A549 (cell line): ENCODE measurements around the gene CDC14A.

Experiments
- CBX2 ChIP-seq: fragments of 200-600 bp; sonication (generic); IDR thresholded peaks from 2 replicates; pipeline ENCODE4 v1.6.1; 2016; ENCODE audit warnings: low read depth, mild to moderate bottlenecking, borderline replicate concordance
- CTCF ChIP-seq: fragments of >200 bp; sonication (Bioruptor Twin); formaldehyde crosslinking; IDR thresholded peaks from 3 replicates; pipeline ENCODE4 v1.5.1; 2016
- EP300 ChIP-seq, 2 experiments: fragments of >200 bp; sonication (Bioruptor Twin); formaldehyde crosslinking; IDR thresholded peaks; 2 replicates in 1 of 2; 3 replicates in 1 of 2; pipeline ENCODE4 v1.6.1; 2016 to 2017
- FOSB ChIP-seq: fragments of 250-450 bp; sonication (Bioruptor Pico); IDR thresholded peaks from 2 replicates; pipeline ENCODE4 v1.5.0; 2020; ENCODE audit warnings: mild to moderate bottlenecking, moderate library complexity
- HOXA7 ChIP-seq: fragments of 250-450 bp; sonication (Bioruptor Pico); IDR thresholded peaks from 2 replicates; pipeline ENCODE4 v1.5.0; 2020; ENCODE audit warnings: mild to moderate bottlenecking, moderate library complexity
- JUN ChIP-seq, 2 experiments: fragments of >200 bp; sonication (Bioruptor Twin); formaldehyde crosslinking; IDR thresholded peaks; 2 replicates in 1 of 2; 3 replicates in 1 of 2; pipeline ENCODE4 v1.6.1; 2016 to 2017
- MAX ChIP-seq: IDR thresholded peaks from 2 replicates; pipeline ENCODE4 v1.6.1; 2012
- PHF8 ChIP-seq: fragments of 200-600 bp; sonication (generic); IDR thresholded peaks from 2 replicates; pipeline ENCODE4 v1.6.1; 2016; ENCODE audit warnings: low read depth, mild to moderate bottlenecking, antibody characterized with exemption, moderate library complexity, borderline replicate concordance
- POLR2A ChIP-seq: IDR thresholded peaks from 2 replicates; pipeline ENCODE4 v1.6.1; 2012; ENCODE audit warnings: mild to moderate bottlenecking, low read length
- RAD21 ChIP-seq, 2 experiments: fragments of >200 bp in 1 of 2; sonication (Bioruptor Twin) in 1 of 2; formaldehyde crosslinking in 1 of 2; IDR thresholded peaks in 1 of 2; conservative IDR thresholded peaks in 1 of 2; 2 replicates in 1 of 2; 3 replicates in 1 of 2; pipeline ENCODE4 v1.6.1; 2012 to 2018; ENCODE audit warnings: inconsistent platforms in 1 of 2
- RCOR1 ChIP-seq: fragments of 150-350 bp; IDR thresholded peaks from 2 replicates; pipeline ENCODE4 v1.6.1; 2014; ENCODE audit warnings: antibody characterized with exemption, low read length, low read depth
- RNF2 ChIP-seq: fragments of 200-600 bp; sonication (generic); IDR thresholded peaks from 2 replicates; pipeline ENCODE4 v1.6.1; 2016; ENCODE audit warnings: low read depth, mild to moderate bottlenecking, antibody characterized with exemption, moderate library complexity, borderline replicate concordance
- TF ChIP-seq, protein P1 (sequence below): fragments of 250-450 bp; sonication (Bioruptor Pico); IDR thresholded peaks from 2 replicates; pipeline ENCODE4 v1.5.0; 2021; ENCODE audit warnings: mild to moderate bottlenecking, moderate library complexity, borderline replicate concordance

DNA sequence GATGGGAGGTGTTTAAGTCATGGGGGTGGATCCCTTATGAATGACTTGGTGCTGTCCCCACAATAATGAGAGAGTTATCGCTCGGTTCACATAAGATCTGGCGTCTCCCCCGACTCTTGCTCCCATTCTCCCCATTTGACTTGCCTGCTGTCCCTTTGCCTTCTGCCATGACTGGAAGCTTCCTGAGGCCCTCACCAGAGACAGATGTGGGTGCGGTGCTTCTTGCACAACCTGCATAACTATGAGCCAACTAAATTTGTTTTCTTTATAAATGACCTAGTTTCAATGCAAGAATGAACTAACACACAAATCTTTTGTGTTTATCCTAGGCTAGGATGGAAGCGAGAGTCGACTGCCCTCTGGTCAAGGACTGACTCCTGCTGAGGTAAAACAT lies 31.2 kb upstream of the CDC14A start:
- no peak for TF ChIP-seq CTCF
- no peak for TF ChIP-seq EP300 (IDR thresholded peaks at IDR 0.05)
- TF ChIP-seq JUN (IDR thresholded peaks at IDR 0.05): no peak
- no peak for TF ChIP-seq HOXA7
- TF ChIP-seq FOSB (CRISPR knock-in tag): no peak
- TF ChIP-seq RAD21 (conservative IDR thresholded peaks at IDR 0.05 in 1 of 2, IDR thresholded peaks at IDR 0.05 in 1 of 2): no peak
- TF ChIP-seq PHF8: no peak
- TF ChIP-seq MAX: no peak
- no peak for TF ChIP-seq RCOR1
- TF ChIP-seq POLR2A: no peak
- no peak for TF ChIP-seq RNF2
- TF ChIP-seq, protein P1, sequence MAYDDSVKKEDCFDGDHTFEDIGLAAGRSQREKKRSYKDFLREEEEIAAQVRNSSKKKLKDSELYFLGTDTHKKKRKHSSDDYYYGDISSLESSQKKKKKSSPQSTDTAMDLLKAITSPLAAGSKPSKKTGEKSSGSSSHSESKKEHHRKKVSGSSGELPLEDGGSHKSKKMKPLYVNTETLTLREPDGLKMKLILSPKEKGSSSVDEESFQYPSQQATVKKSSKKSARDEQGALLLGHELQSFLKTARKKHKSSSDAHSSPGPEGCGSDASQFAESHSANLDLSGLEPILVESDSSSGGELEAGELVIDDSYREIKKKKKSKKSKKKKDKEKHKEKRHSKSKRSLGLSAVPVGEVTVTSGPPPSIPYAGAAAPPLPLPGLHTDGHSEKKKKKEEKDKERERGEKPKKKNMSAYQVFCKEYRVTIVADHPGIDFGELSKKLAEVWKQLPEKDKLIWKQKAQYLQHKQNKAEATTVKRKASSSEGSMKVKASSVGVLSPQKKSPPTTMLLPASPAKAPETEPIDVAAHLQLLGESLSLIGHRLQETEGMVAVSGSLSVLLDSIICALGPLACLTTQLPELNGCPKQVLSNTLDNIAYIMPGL: no peak
- TF ChIP-seq CBX2: no peak
